Dendritic cell treated with granulocyte-macrophage colony-stimulating factor and Interleukin-4, amounts not matched to agents 40 ng/mL and 50 ng/mL, for 4 days (primary cell): Measurements from ENCODE around the gene MED4.

Experiments
- H3K27ac Mint-ChIP-seq: one replicate; pipeline ENCODE4 v1.8.0; 2022; ENCODE audit warnings: mild to moderate bottlenecking, mixed read lengths
- H3K27me3 Mint-ChIP-seq: one replicate; pipeline ENCODE4 v1.8.0; 2022; ENCODE audit warnings: mild to moderate bottlenecking, mixed read lengths
- H3K36me3 Mint-ChIP-seq: one replicate; pipeline ENCODE4 v1.8.0; 2022; ENCODE audit warnings: low read depth, mixed read lengths
- H3K4me1 Mint-ChIP-seq: one replicate; pipeline ENCODE4 v1.8.0; 2022; ENCODE audit warnings: low read depth, mixed read lengths
- H3K4me3 Mint-ChIP-seq: one replicate; pipeline ENCODE4 v1.8.0; 2022; ENCODE audit warnings: mild to moderate bottlenecking, moderate library complexity, mixed read lengths
- H3K9me3 Mint-ChIP-seq: one replicate; pipeline ENCODE4 v1.8.0; 2022; ENCODE audit warnings: mixed read lengths
- intact Hi-C: fragments of 100-400 bp; cut with micrococcal nuclease; formaldehyde crosslinking; loops from one replicate; pipeline ENCODE4 v1.15.0; 2022

Gene MED4

DNA sequence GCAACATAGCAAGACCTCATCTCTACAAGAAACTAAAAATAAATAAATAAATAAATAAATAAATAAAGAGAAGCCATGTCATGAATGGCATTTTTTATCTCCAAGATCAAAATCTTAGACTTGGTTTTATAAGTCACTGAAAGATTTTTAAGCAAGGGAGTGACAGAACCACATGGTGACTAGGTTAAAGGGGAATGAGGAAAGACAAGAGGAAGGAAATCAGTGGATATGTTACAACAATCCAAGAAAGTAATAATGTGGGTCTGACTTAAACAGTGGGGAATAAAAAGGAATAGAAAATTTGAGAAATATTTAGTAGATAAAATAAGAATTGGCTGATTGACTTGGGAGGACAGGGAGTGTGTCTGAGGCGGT is 18.8 kb upstream of the MED4 start:
- Mint-ChIP-seq H3K36me3 (no peaks in the 10 kb centered on the region), H3K9me3 (no peaks in the 10 kb centered on the region), H3K27me3 (no peaks in the 10 kb centered on the region), H3K27ac (no peak overlapping the region), H3K4me3 (no peak overlapping the region), H3K4me1 (peaks cover 11% of the 10 kb centered on the region)
- intact Hi-C loops: no loop called here

DNA sequence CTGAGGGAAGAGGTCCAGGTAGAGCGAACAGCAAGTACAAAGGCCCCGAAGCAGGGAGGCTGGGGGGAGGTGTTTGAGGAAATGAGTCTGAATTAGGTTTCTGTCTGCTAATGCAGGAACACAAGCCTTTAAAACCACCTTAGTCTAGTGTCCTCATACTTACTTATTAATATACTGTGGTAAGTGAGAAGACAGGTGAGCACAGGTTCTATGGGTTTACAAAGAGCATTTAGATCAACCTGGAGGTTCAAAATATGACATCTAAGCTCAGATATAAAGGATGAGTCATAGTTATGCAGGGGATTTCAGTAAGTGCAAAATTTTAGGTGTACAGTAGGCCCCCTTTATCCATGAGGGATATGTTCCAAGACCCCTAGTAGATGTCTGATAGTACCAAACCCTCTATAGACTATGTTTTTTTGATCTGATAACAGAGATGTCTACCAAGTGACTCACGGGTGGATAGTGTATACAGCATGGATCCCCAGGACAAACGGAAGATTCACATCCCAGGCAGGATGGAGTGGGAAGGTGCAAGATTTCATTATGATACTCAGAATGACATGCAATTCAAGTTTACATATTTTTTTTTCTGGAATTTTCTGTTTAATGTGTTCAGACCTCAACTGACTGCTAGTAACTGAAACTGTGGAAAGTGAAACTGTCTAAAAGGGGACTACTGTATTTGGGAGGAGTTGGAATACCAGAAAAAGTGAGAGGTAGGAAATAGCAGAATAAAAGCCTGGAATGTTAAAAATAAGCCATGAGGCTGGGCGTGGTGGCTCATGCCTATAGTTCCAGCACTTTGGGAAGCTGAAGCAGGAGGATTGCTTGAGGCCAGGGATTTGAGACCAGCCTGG is 18.2 kb upstream of the MED4 start:
- Mint-ChIP-seq H3K36me3 (no peaks in the 10 kb centered on the region), H3K4me1 (peaks cover 11% of the 10 kb centered on the region), H3K9me3 (no peaks in the 10 kb centered on the region), H3K27me3 (no peaks in the 10 kb centered on the region), H3K4me3 (no peak overlapping the region), H3K27ac (no peak overlapping the region)
- intact Hi-C loops: no loop called here

DNA sequence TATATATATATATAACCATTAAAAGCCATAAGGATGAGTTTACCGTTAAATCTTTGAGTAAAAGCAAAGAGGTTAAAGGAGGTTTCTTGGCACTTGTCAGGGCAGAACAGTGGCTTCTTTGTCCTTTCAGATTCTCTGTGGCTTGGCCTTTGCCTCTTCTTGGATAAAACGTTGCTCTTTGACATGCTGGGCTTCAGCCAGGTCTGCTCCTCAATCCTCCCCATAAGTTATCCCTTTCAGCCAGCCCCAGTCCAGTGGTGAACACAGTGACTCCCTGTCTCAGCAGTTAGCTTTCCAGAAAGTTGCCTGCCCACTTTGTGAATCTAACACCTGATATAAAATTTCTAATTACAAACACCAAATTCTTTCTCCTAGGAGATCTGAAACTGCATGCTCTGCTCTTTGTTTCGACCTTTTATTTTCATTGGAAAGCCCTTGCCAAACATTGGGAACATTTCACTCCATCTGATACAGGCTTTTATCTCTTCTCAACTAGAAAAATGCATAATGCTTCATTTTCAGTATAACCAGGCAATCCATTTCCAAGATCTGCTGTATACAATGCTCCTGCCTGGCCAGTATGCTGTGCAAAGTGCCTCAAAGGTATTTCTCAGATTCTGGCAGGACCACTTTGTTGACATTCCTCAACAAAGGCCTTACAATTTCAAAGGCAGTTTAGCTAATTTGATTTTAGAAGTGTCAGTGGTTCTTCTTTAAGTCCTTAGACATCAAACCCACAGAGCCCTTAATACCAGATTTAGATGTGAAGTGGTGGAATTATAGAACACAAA is 16.2 kb upstream of the MED4 start:
- Mint-ChIP-seq H3K27me3 (peaks cover under 1% of the 10 kb centered on the region), H3K4me1 (peaks cover 11% of the 10 kb centered on the region), H3K36me3 (no peaks in the 10 kb centered on the region), H3K9me3 (no peaks in the 10 kb centered on the region), H3K4me3 (no peak overlapping the region), H3K27ac (no peak overlapping the region)
- intact Hi-C loops: no loop called here

DNA sequence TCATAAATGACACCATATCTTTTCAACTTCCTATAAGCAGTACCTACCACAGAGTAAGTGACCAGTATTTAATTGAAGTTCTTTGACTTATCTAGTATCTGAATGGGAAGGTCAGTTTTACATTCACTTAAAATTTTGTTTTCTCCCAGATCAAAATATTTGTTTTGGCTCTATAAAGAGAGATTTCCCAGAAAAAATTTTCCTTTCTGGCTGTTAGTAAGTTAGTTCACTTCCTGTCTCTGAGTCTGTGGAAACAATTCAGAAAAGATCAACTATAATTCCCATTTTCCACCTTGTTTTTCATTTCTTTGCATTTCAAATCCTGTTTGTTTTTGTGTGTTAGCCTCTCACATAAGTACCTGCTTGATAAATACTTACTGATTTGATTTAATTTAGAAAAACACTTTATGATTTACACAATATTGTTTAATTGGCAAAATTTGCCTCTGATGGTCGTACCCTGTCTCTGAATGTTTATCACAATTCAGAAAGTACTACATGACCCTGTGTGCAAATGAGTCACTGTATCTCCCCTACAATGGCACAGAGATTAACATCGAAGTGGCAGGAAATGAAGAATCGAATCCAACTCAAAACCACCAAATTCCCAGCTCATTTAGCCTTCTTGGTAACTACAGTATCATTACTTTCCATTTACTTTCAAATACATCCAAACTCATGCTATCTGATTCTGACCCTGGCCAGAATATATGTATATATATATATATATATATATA is 15.4 kb upstream of the MED4 start:
- peaks cover 11% of the 10 kb centered on the region for H3K4me1 Mint-ChIP-seq
- no peak overlapping the region for H3K27ac Mint-ChIP-seq
- H3K27me3 Mint-ChIP-seq: peaks cover 3% of the 10 kb centered on the region
- no peaks in the 10 kb centered on the region for H3K36me3 Mint-ChIP-seq
- intact Hi-C loops: no loop called here
- H3K9me3 Mint-ChIP-seq: no peaks in the 10 kb centered on the region
- no peak overlapping the region for H3K4me3 Mint-ChIP-seq

DNA sequence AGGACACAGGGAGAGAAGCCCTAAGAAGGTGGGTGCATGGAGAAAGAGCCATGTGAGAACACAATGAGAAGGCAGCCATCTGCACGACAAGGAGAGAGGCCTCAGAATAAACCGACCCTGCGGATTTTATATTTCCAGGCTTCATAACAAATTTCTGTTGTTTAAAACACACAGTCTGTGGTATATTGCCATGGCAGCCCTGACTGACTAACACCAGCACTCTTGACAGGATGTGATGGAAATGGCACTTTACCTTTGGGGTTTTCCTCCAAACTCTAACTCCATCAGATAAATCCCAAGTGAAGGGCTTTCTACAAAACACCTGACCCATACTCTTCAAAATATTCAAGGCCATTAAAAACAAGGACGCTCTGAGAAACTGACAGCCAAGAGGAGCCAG is 13.2 kb upstream of the MED4 start:
- Mint-ChIP-seq H3K4me3 (no peak overlapping the region), H3K36me3 (no peaks in the 10 kb centered on the region), H3K27me3 (peaks cover 3% of the 10 kb centered on the region), H3K27ac (no peak overlapping the region), H3K4me1 (peaks cover under 1% of the 10 kb centered on the region), H3K9me3 (no peaks in the 10 kb centered on the region)
- intact Hi-C loops: no loop called here

DNA sequence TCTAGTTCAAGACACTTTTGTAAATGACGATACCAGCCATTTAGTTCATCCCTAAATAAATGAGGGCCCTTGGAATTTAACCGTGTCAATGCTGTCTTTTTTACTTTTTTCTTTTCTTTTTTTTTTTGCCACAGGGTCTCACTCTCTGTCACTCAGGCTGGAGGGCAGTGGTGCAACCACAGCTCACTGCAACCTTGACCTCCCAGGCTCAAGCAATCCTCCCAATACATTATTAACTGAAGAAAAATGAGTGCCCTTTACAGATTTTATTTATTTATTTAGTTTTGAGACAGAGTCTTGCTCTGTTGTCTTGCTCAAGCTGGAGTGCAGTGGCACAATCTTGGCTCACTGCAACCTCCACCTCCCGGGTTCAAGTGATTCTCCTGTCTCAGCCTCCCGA is 2.9 kb upstream of the MED4 start:
- Mint-ChIP-seq H3K4me1 (peaks cover 21% of the 10 kb centered on the region), H3K4me3 (no peak overlapping the region), H3K9me3 (peaks cover 9% of the 10 kb centered on the region), H3K27ac (no peak overlapping the region), H3K27me3 (peaks cover 2% of the 10 kb centered on the region), H3K36me3 (peaks cover 13% of the 10 kb centered on the region)
- intact Hi-C loops: no loop called here

DNA sequence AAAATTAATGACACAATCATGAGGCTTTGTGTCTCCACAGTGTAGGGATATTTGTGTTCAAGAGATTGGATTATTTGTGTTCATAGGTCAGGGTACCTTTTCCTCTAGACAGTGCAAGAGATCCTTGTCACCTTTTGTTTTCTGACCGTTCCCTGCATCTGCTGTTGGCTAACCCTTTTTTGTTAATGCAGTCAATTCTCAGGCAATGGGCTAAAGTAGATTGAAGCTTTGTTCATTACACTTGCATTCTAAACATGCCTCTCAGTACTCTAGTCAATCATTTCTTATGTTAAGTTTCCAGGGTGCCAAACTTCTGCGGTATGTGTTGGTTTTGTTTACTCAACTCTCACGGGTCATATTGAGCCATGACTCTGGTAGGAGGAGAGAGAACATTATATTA is 1.8 kb upstream of the MED4 start:
- Mint-ChIP-seq H3K27ac (no peak overlapping the region), H3K4me1 (peaks cover 30% of the 10 kb centered on the region), H3K4me3 (no peak overlapping the region), H3K36me3 (peaks cover 16% of the 10 kb centered on the region), H3K9me3 (peaks cover 9% of the 10 kb centered on the region), H3K27me3 (peaks cover 2% of the 10 kb centered on the region)
- intact Hi-C loops: no loop called here

DNA sequence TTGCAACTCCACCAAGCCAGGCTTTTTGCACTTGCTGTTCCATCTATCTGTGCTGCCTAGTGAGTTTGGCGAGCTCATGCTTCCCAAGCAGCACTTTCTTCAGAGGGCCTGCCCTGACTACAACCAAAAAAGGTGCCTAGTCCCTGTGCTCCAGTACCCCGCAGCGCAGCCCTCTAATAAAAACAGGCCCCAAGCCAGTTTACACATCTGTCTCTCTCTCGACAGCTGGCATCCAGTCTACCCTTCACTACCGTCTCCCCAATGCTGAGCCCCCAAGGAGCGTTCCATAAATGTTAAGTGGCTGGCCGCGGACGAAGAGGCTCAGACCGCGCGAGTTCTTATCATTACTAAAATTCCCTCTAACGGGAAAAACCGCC is 512 bp downstream of the MED4 start:
- Mint-ChIP-seq H3K27ac (peak overlapping the region; percentile 99), H3K36me3 (peaks cover 24% of the 10 kb centered on the region), H3K4me3 (peak overlapping the region; percentile 93), H3K4me1 (peaks cover 32% of the 10 kb centered on the region), H3K9me3 (peaks cover 9% of the 10 kb centered on the region), H3K27me3 (peaks cover 2% of the 10 kb centered on the region)
- intact Hi-C loops: loop anchor here (2.0 kb wide), 1 partner anchor 56 kb away; no protein-coding TSS in a partner anchor

DNA sequence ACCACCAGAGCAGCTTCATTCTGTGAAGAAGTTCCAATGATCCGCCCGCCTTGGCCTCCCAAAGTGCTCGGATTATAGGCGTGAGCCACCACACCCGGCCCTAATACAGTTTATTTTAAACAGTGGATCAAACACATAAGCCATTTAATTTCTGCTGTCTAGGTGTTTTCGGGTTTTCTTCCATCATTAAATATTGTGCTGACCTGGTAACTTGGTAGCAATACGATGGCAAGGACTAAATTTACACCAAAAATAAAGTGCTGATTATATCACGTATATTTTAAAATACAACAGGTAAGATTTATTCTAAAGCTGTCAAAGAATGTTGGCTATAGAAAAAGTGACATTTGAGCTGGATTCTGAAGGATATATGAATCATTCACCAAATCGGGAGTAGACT is 1.3 kb downstream of the MED4 start:
- peaks cover 1% of the 10 kb centered on the region for H3K27me3 Mint-ChIP-seq
- peaks cover 36% of the 10 kb centered on the region for H3K4me1 Mint-ChIP-seq
- intact Hi-C loops: no loop called here
- H3K27ac Mint-ChIP-seq: peak overlapping the region; percentile 99
- peaks cover 9% of the 10 kb centered on the region for H3K9me3 Mint-ChIP-seq
- H3K36me3 Mint-ChIP-seq: peaks cover 28% of the 10 kb centered on the region
- H3K4me3 Mint-ChIP-seq: peak overlapping the region; percentile 93

DNA sequence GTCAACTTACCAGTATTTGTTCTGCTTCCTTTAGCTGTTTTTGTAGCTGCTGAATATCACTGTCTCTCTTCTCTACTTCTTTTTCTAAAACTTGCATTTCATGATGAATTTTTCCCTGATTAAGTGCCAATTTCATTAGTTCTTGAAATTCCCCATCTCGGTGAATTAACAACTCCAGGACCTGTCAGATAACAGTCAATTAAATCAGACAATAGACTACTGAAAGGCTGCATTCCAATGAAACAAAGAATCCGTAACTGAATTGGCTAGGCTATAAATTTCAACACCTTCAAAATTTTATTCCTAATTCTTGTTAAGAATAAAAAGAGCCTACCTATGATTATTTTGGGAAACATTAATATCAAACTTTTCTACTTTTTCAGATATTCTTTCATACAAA is 8.6 kb downstream of the MED4 start:
- no peaks in the 10 kb centered on the region for H3K27me3 Mint-ChIP-seq
- no peaks in the 10 kb centered on the region for H3K9me3 Mint-ChIP-seq
- no peak overlapping the region for H3K27ac Mint-ChIP-seq
- no peak overlapping the region for H3K4me3 Mint-ChIP-seq
- peaks cover 8% of the 10 kb centered on the region for H3K4me1 Mint-ChIP-seq
- intact Hi-C loops: no loop called here
- H3K36me3 Mint-ChIP-seq: peaks cover 70% of the 10 kb centered on the region

DNA sequence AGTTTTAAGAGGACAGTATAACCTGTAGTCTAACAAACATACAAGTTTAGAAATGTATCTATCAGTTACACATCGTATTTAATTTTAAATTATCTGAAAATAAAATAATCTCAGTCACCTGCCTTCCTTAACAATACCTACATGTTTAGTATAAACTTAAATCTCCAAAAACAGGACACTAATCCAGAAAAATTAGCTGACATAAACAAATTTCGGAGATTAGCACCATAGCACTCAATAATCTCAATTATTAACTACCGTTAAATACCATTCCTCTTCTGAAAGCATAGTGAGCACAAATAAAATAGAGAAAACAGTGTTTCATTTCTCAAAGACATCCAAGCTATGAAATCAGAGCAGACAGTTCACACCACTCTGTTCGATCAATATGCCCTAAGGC is 13.2 kb downstream of the MED4 start:
- no peak overlapping the region for H3K27ac Mint-ChIP-seq
- intact Hi-C loops: no loop called here
- H3K9me3 Mint-ChIP-seq: no peaks in the 10 kb centered on the region
- no peaks in the 10 kb centered on the region for H3K4me1 Mint-ChIP-seq
- no peak overlapping the region for H3K4me3 Mint-ChIP-seq
- H3K27me3 Mint-ChIP-seq: no peaks in the 10 kb centered on the region
- H3K36me3 Mint-ChIP-seq: peaks cover 89% of the 10 kb centered on the region

DNA sequence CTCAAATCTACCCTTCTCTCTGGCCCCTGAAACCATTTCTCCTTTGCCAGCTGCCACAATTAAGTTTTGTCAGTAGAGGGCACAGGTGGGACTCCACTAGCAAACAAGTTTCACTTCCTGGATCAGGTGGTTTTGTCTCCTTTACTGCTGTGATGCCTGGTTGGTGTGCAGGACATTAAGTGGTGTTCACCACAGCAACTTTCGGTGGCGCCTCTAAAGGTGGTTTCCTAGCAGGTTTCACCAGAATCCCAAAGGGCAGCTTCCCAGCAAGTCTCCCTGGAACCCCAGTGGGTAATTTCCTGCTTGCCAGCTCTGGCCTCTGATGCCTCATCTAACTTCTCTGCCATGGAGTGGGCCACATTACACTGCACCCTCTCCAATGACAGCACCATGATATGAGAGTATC is 16.6 kb downstream of the MED4 start:
- Mint-ChIP-seq H3K27me3 (no peaks in the 10 kb centered on the region), H3K9me3 (peaks cover 15% of the 10 kb centered on the region), H3K4me1 (no peaks in the 10 kb centered on the region), H3K36me3 (peaks cover 91% of the 10 kb centered on the region), H3K27ac (no peak overlapping the region), H3K4me3 (no peak overlapping the region)
- intact Hi-C loops: no loop called here

DNA sequence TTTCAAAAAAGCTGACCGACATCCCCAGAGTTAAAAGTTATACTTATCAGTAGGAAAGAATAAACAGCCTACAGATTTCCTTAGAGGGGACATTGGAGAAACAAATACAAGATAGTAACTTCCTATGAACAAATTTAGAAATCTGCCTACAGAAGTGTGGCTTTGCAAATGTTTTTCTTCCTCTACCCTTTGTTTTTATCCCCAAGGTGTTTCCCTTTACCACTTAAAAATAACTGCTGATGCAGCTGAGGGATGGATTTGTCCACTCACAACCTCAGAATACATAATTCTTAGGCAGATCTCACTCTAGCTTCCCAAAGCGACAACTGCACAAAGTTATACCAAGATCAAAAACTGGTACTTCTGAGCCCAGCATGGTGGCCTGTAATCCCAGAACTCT is 20.9 kb downstream of the MED4 start:
- no peaks in the 10 kb centered on the region for H3K27me3 Mint-ChIP-seq
- intact Hi-C loops: no loop called here
- H3K36me3 Mint-ChIP-seq: peaks cover 95% of the 10 kb centered on the region
- no peaks in the 10 kb centered on the region for H3K4me1 Mint-ChIP-seq
- H3K4me3 Mint-ChIP-seq: no peak overlapping the region
- peaks cover 48% of the 10 kb centered on the region for H3K9me3 Mint-ChIP-seq
- no peak overlapping the region for H3K27ac Mint-ChIP-seq

DNA sequence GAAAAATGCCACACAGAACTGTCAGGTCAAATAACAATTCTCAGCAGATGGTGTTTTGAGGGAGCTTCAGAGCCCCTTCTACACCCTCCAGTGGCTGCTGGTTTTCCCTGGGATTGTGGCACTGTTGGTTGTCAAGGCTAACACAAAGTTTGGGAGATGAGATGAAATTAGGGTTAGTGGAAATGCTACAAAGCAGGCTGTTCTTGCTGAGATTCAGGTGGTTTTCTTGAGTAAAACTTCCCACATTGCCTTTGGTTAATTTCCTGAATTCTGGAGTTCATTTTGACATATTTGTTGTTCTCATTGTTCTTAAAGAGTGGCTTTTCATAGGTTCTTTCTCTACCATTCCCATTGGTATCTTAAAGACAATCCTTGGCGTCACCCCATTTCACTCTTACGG is 22.1 kb downstream of the MED4 start:
- Mint-ChIP-seq H3K4me3 (no peak overlapping the region), H3K36me3 (peaks cover 96% of the 10 kb centered on the region), H3K9me3 (peaks cover 48% of the 10 kb centered on the region), H3K27ac (no peak overlapping the region), H3K27me3 (no peaks in the 10 kb centered on the region), H3K4me1 (no peaks in the 10 kb centered on the region)
- intact Hi-C loops: no loop called here
